Small intestine (tissue), 7 donors: Measurements from ENCODE around the gene PDE3A. TPM values are rescaled to one million over a fixed set of nuclear protein-coding genes. Genes with fewer than 3 reads are reported as not detected.

Experiments used
- DNase-seq, 2 donors: peaks; one replicate each; pipeline versions ENCODE4 v3.0.0 to v3.0.0-alpha.2; 2013
- FAIRE-seq: peaks from 2 replicates; lab custom pipeline; 2012; peaks lifted over from hg19 to GRCh38; lab: Jason Lieb, UNC
- H3K27ac ChIP-seq, 3 donors: one replicate each; pipeline ENCODE4 v1.5.1; 2013; ENCODE audit warnings: low read length in 2 of 3, mild to moderate bottlenecking in 2 of 3, control low read depth in 1 of 3, inconsistent platforms in 1 of 3, low read depth in 1 of 3, moderate library complexity in 1 of 3
- H3K27me3 ChIP-seq, 3 donors: one replicate each; pipeline ENCODE4 v1.6.1; 2013; ENCODE audit warnings: low read length in 3 of 3, inconsistent platforms in 1 of 3; ENCODE audit not compliant: control insufficient read depth in 3 of 3, insufficient read depth in 3 of 3
- H3K36me3 ChIP-seq, 3 donors: one replicate each; pipeline ENCODE4 v1.6.1; 2013; ENCODE audit warnings: low read length in 3 of 3, inconsistent platforms in 1 of 3, low read depth in 1 of 3, mild to moderate bottlenecking in 1 of 3, moderate library complexity in 1 of 3; ENCODE audit not compliant: control insufficient read depth in 3 of 3, insufficient read depth in 2 of 3
- H3K4me1 ChIP-seq, 3 donors: one replicate each; pipeline ENCODE4 v1.6.1; 2013; ENCODE audit warnings: low read length in 2 of 3, inconsistent platforms in 1 of 3, low read depth in 1 of 3, mild to moderate bottlenecking in 1 of 3, moderate library complexity in 1 of 3; ENCODE audit not compliant: control insufficient read depth in 3 of 3, insufficient read depth in 2 of 3
- H3K4me3 ChIP-seq, 3 donors: one replicate each; pipeline ENCODE4 v1.5.1; 2013; ENCODE audit warnings: low read length in 3 of 3, control low read depth in 1 of 3, inconsistent platforms in 1 of 3, low read depth in 1 of 3, mild to moderate bottlenecking in 1 of 3, moderate library complexity in 1 of 3
- H3K9me3 ChIP-seq, 2 donors: one replicate each; pipeline ENCODE4 v1.6.1; 2013; ENCODE audit warnings: low read depth in 1 of 2, low read length in 1 of 2; ENCODE audit not compliant: control insufficient read depth in 2 of 2, insufficient read depth in 1 of 2
- WGBS, 3 donors: extraction: QIAGEN DNeasy Blood & Tissue Kit; methylation state at CpG; one replicate each; pipeline ENCODE4 v1.1.7; 2013; 5-methylcytosine and 5-hydroxymethylcytosine counted together
- polyA plus RNA-seq, 4 donors: library from polyadenylated mRNA; stranded (reverse) in 3 of 4; unstranded in 1 of 4; fragments of 200-250 nt in 3 of 4; fragments of 120-200 nt in 1 of 4; gene quantifications; one replicate each; pipeline versions ENCODE4 v1.2.1 to v1.2.3, GENCODE V29; 2013
- donor health status: healthy with polysubstance abuse.
- donor health status: control.
- donor health status: control.
- donor health status: Bipolar disorder and iron deficiency.
- donor health status: healthy.

The PDE3A gene
- polyA plus RNA-seq, 4 donors = 2.4 to 79.4 (median 6.6) TPM

- no peaks in the 10 kb centered on the region for H3K4me1 ChIP-seq
- H3K27me3 ChIP-seq = no peaks in the 10 kb centered on the region
- no peak for DNase-seq
- no peak overlapping the region for H3K4me3 ChIP-seq
- no peak overlapping the region for H3K27ac ChIP-seq
- 75 to 85% (median 78%) methylated on average over 7 of the region's 7 CpGs for WGBS, 3 donors
- no peaks in the 10 kb centered on the region for H3K9me3 ChIP-seq
- peaks cover 0 to 1% (median 0%) of the 10 kb centered on the region in 3 donors for H3K36me3 ChIP-seq
- no peak for FAIRE-seq
These were observed 209.8 kb downstream of the PDE3A start for GRCh38 chr12:20578142-20578541.

DNA sequence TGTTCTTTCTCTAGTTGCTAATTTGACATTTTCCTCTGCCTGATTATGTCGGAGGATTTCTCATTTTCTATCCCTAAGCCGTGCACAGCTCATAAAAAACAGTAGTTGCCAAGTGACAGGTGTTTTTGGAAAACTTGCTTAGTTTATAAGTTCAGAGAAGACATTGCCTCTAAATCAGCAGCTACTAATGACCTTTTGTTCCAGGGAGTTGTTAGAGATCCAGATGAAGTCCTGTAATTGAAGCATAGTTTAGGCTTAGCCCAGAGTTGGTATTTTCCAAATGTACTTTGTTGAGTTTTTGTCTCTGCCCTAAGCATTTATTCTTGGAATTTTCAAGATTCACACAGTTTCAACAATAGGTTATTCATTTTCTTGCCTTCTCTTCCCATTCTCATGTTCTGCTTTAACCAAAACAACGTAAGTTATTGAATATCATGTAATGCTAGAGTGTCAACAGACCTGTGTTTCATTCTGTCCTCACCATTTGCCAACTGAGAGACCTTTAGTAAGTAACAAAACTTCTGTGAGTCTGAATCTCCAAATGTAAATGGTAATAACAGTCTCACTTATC, 216.8 kb downstream of the PDE3A start:
- FAIRE-seq (no peak), DNase-seq (no peak)
- Histone ChIP-seq H3K9me3 (no peaks in the 10 kb centered on the region), H3K4me3 (no peak overlapping the region), H3K27ac (no peak overlapping the region), H3K27me3 (no peaks in the 10 kb centered on the region), H3K36me3 (peaks cover 0 to 2% (median 0%) of the 10 kb centered on the region in 3 donors), H3K4me1 (no peaks in the 10 kb centered on the region)
- WGBS, 3 donors = 49 to 77% (median 49%) methylated on average over 3 of the region's 3 CpGs

DNA sequence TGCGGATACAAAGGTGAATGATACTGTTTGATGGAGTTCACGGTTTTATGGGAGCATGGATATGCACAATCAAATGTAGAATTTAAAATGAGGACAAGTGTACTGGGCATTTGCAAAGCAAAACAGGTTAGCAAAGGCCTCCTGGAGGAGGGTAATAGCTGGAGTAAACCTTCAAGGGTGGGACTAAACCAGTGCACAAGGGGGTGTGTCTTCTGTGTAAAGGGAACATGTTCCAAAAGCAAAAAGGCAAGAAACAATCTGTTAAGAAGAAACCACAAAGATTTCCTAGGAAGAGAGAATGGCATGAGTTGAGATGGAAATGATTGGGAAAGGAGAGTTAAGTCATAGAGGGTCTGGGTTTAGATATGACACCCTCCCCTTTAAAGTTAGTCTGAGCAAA, 217.6 kb downstream of the PDE3A start:
- no peak overlapping the region for H3K4me3 ChIP-seq
- FAIRE-seq (no peak), DNase-seq (no peak)
- WGBS, 3 donors = 85 to 91% (median 86%) methylated on average over 2 of the region's 2 CpGs
- peaks cover 0 to 2% (median 0%) of the 10 kb centered on the region in 3 donors for H3K36me3 ChIP-seq
- no peaks in the 10 kb centered on the region for H3K27me3 ChIP-seq
- H3K27ac ChIP-seq = no peak overlapping the region
- no peaks in the 10 kb centered on the region for H3K9me3 ChIP-seq
- no peaks in the 10 kb centered on the region for H3K4me1 ChIP-seq

DNA sequence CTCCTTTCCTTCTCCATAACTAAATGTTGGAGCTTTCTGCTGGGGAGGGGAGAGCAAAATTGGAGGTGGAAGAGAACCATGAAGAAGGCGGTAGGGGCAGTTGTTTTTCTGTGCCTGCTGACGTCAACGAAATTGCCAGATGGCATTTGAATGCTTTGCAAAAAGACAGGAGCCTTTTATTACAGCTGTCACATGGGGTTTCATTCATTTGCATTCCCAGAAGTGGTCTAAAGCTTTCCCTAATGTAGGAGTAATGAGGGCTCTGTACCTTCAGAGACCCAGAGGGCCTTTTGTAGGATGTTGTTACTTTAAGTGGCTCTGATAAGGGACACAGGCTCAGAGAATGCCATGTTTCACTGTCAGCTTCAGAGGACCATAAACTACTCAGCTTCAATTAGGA, 219.7 kb downstream of the PDE3A start:
- 75 to 85% (median 85%) methylated on average over 3 of the region's 3 CpGs for WGBS, 3 donors
- H3K27ac ChIP-seq = no peak overlapping the region
- no peak for FAIRE-seq

GRCh38 chr12:20590570-20590969, 222.2 kb downstream of the PDE3A start:
- Histone ChIP-seq H3K4me3 (no peak overlapping the region), H3K4me1 (peaks cover 0 to 2% (median 0%) of the 10 kb centered on the region in 3 donors), H3K9me3 (no peaks in the 10 kb centered on the region), H3K27ac (no peak overlapping the region), H3K27me3 (no peaks in the 10 kb centered on the region), H3K36me3 (peaks cover 0 to 2% (median 0%) of the 10 kb centered on the region in 3 donors)
- DNase-seq = no peak
- no peak for FAIRE-seq
- 78 to 86% (median 78%) methylated on average over 3 of the region's 3 CpGs for WGBS, 3 donors

More for the DNA sequence above, 219.7 kb downstream of the PDE3A start:
- Histone ChIP-seq H3K9me3 (no peaks in the 10 kb centered on the region), H3K27me3 (no peaks in the 10 kb centered on the region), H3K4me1 (peaks cover 0 to 2% (median 0%) of the 10 kb centered on the region in 3 donors), H3K36me3 (peaks cover 0 to 2% (median 0%) of the 10 kb centered on the region in 3 donors), H3K4me3 (no peak overlapping the region)
- no peak for DNase-seq

DNA sequence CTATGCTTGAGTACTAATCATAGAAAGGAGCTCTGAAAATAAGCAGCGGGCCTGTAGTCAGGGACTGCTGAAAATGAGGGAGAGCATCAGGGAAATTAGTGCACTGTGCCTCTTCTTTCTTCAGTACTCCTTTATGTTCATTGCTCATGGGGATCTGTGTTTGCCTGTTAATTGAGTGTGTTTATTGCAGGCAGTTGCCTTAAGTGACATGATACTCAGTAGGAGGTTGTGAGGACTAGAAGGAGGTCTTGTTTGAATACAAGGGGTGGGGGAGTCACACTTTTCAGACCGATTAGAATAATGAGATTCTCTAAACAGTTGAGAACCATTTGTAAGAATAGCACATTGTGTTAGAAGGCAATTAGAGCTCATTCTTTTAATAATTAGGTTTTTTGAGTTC, 224.2 kb downstream of the PDE3A start:
- no peaks in the 10 kb centered on the region for H3K9me3 ChIP-seq
- FAIRE-seq = no peak
- no peak for DNase-seq
- H3K4me1 ChIP-seq = peaks cover 0 to 2% (median 0%) of the 10 kb centered on the region in 3 donors
- H3K27ac ChIP-seq = no peak overlapping the region
- H3K27me3 ChIP-seq = no peaks in the 10 kb centered on the region
- no peak overlapping the region for H3K4me3 ChIP-seq
- peaks cover 0 to 2% (median 0%) of the 10 kb centered on the region in 3 donors for H3K36me3 ChIP-seq
- WGBS, 3 donors = 85 to 94% (median 90%) methylated on average over 2 of the region's 2 CpGs

DNA sequence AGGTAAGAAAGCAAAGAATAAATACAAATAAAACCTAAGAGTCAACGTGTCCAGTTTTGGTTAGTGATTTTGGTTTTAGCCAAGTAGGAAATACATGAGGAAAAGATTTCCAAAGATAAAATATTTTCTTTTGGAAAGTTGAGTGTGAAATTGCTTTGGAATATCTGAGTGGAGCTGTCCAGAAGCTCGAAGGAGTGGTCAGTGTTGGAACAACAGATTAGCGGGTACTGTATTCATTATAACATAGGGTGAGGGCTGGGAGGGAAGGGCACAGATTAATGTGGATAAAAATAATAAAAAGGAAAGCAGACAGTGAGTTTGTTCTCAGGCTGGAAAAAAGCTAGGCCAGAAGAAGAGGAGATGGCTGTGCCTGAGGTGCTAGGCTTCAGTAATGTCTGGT, 225.3 kb downstream of the PDE3A start:
- 73 to 85% (median 78%) methylated on average over 3 of the region's 3 CpGs for WGBS, 3 donors
- Histone ChIP-seq H3K36me3 (no peaks in the 10 kb centered on the region), H3K9me3 (no peaks in the 10 kb centered on the region), H3K4me1 (peaks cover 0 to 2% (median 0%) of the 10 kb centered on the region in 3 donors), H3K27me3 (no peaks in the 10 kb centered on the region), H3K27ac (no peak overlapping the region), H3K4me3 (no peak overlapping the region)
- DNase-seq (no peak), FAIRE-seq (no peak)

DNA sequence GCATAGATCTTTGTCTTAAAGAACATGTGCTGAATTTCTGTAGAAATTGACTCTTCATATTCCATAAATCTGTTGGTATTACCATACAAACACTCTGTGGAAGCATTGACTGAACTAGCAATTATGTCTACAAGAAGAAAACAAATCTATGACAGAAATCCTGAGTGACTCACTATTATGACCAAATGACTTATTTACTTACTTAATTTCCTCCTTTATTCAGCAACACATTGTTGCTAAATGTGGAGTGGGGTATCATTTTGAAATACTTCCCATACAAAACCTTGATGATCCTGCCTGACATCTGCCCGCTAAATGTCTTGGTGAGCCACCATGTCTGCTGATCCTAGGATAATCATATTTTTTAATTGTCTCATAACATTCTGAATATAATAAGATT, 227.7 kb downstream of the PDE3A start:
- H3K4me1 ChIP-seq = peaks cover 0 to 2% (median 0%) of the 10 kb centered on the region in 3 donors
- FAIRE-seq = no peak
- DNase-seq = no peak
- no peak overlapping the region for H3K27ac ChIP-seq
- no peaks in the 10 kb centered on the region for H3K9me3 ChIP-seq
- WGBS, 3 donors = 0 to 40% (median 6%) methylated on average over 1 of the region's 1 CpG
- no peak overlapping the region for H3K4me3 ChIP-seq
- no peaks in the 10 kb centered on the region for H3K27me3 ChIP-seq
- H3K36me3 ChIP-seq = no peaks in the 10 kb centered on the region

- Histone ChIP-seq H3K4me3 (no peak overlapping the region), H3K4me1 (no peaks in the 10 kb centered on the region), H3K36me3 (no peaks in the 10 kb centered on the region), H3K27ac (no peak overlapping the region), H3K9me3 (no peaks in the 10 kb centered on the region), H3K27me3 (no peaks in the 10 kb centered on the region)
- FAIRE-seq (no peak), DNase-seq (no peak)
These were observed 231.4 kb downstream of the PDE3A start for GRCh38 chr12:20599757-20600156.
